NCI-H1092 treated with DMSO at 0.1 percent for 48 hours (cell line): Measurements from ENCODE around the gene ING4.

Source experiments
- DNase-seq: peaks from one replicate; lab custom pipeline; 2025; lab: John Stamatoyannopoulos, UW

The ING4 gene

GRCh38 chr12:6688543-6688998 lies 25.7 kb upstream of the ING4 start:
- DNase-seq, result no peak

GRCh38 chr12:6685814-6686213 lies 22.9 kb upstream of the ING4 start:
- no peak for DNase-seq

- peak; percentile 16 for DNase-seq
Measured at GRCh38 chr12:6684609-6685008, 21.7 kb upstream of the ING4 start.

GRCh38 chr12:6676962-6677361 lies 14.0 kb upstream of the ING4 start:
- DNase-seq, result no peak

- DNase-seq, result no peak
Measured at GRCh38 chr12:6672143-6672542, 9.2 kb upstream of the ING4 start.

- no peak for DNase-seq
Measured at GRCh38 chr12:6667559-6668210, 4.8 kb upstream of the ING4 start.

- no peak for DNase-seq
Measured at GRCh38 chr12:6666211-6666610, 3.3 kb upstream of the ING4 start.

- no peak for DNase-seq
Measured at GRCh38 chr12:6664902-6665301, 2.0 kb upstream of the ING4 start.

- DNase-seq, result no peak
Measured at GRCh38 chr12:6662602-6662905, 365 bp downstream of the ING4 start.

- DNase-seq, result no peak
Measured at GRCh38 chr12:6653987-6654386, 8.9 kb downstream of the ING4 start.

- no peak for DNase-seq
Measured at GRCh38 chr12:6653342-6653741, 9.6 kb downstream of the ING4 start.

- no peak for DNase-seq
Measured at GRCh38 chr12:6652391-6652790, 10.5 kb downstream of the ING4 start.

GRCh38 chr12:6650832-6651231 lies 12.1 kb downstream of the ING4 start:
- no peak for DNase-seq

GRCh38 chr12:6647083-6647604 lies 15.8 kb downstream of the ING4 start, which contains the start of gene ACRBP:
ACRBP (minus strand) TSS chr12:6647432; CDS start chr12:6647366, 66 bp downstream.
- no peak for DNase-seq

GRCh38 chr12:6646276-6647082 lies 16.4 kb downstream of the ING4 start:
- no peak for DNase-seq

- peak; percentile 30 for DNase-seq
Measured at GRCh38 chr12:6644903-6645302, 18.0 kb downstream of the ING4 start.

GRCh38 chr12:6644257-6644596 lies 18.7 kb downstream of the ING4 start:
- DNase-seq, result no peak

GRCh38 chr12:6643569-6644256 lies 19.2 kb downstream of the ING4 start:
- no peak for DNase-seq

- DNase-seq, result no peak
Measured at GRCh38 chr12:6641131-6641530, 21.8 kb downstream of the ING4 start.

- no peak for DNase-seq
Measured at GRCh38 chr12:6640497-6640896, 22.4 kb downstream of the ING4 start.

GRCh38 chr12:6639151-6639801 lies 23.6 kb downstream of the ING4 start:
- no peak for DNase-seq

GRCh38 chr12:6638305-6638704 lies 24.6 kb downstream of the ING4 start:
- no peak for DNase-seq
